Osteoblast (primary cell): ENCODE data around the gene C21orf58. TPM values are rescaled to one million over a fixed set of nuclear protein-coding genes. Genes with fewer than 3 reads are reported as not detected.
"Not testable (repeated sequence)": the region's sequence is repeated elsewhere in the genome, so short reads cannot be mapped to it uniquely, and the experiment has no call there.

ENCODE experiments used
- DNase-seq: peaks from one replicate; pipeline ENCODE4 v3.0.0; 2011; ENCODE audit warnings: low spot score, mixed read lengths; ENCODE audit not compliant: insufficient read length; ENCODE audit errors: missing footprints
- H2AFZ ChIP-seq: 2 replicates; pipeline ENCODE4 v1.6.0; 2011; ENCODE audit warnings: mild to moderate bottlenecking, low read length
- H3K27ac ChIP-seq: 2 replicates; pipeline ENCODE4 v1.5.1; 2011; ENCODE audit warnings: mild to moderate bottlenecking, low read depth, low read length, moderate library complexity
- H3K27me3 ChIP-seq: 2 replicates; pipeline ENCODE4 v1.6.0; 2012; ENCODE audit warnings: mild to moderate bottlenecking, control low read depth, inconsistent platforms, low read length, moderate library complexity; ENCODE audit not compliant: insufficient read depth
- H3K36me3 ChIP-seq: 2 replicates; pipeline ENCODE4 v1.5.1; 2011; ENCODE audit warnings: mild to moderate bottlenecking, low read length, control low read depth, moderate library complexity; ENCODE audit not compliant: insufficient read depth
- H3K4me1 ChIP-seq: 2 replicates; pipeline ENCODE4 v1.5.1; 2011; ENCODE audit warnings: mild to moderate bottlenecking, low read length, control low read depth, moderate library complexity; ENCODE audit not compliant: insufficient read depth
- H3K4me2 ChIP-seq: 2 replicates; pipeline ENCODE4 v1.6.0; 2011; ENCODE audit warnings: mild to moderate bottlenecking, low read length; ENCODE audit not compliant: insufficient read depth
- H3K4me3 ChIP-seq: fragments of 200-600 bp; sonication (generic); 3 replicates; pipeline ENCODE4 v1.5.1; 2012; ENCODE audit warnings: mild to moderate bottlenecking, low read length, inconsistent platforms; ENCODE audit not compliant: insufficient read depth
- H3K79me2 ChIP-seq: 2 replicates; pipeline ENCODE4 v1.6.0; 2012; ENCODE audit warnings: mild to moderate bottlenecking, low read length, control low read depth, inconsistent platforms; ENCODE audit not compliant: insufficient read depth
- H3K9me3 ChIP-seq: 2 replicates; pipeline ENCODE4 v1.5.1; 2011; ENCODE audit warnings: low read depth, low read length, control low read depth
- H4K20me1 ChIP-seq: 2 replicates; pipeline ENCODE4 v1.6.0; 2012; ENCODE audit warnings: mild to moderate bottlenecking, low read length, control low read depth; ENCODE audit not compliant: insufficient read depth
- CTCF ChIP-seq: IDR thresholded peaks from 2 replicates; pipeline ENCODE4 v1.5.1; 2011; ENCODE audit warnings: mild to moderate bottlenecking, low read depth, low read length, moderate library complexity; ENCODE audit errors: extremely low read depth
- total RNA-seq: library from RNA; depleted of rRNA; stranded (reverse); fragments of >200 nt; gene quantifications from 2 replicates; pipeline ENCODE4 v1.2.3, GENCODE V29; 2012

Gene C21orf58
- total RNA-seq = 2.2 and 3.2 TPM in 2 replicates

GRCh38 chr21:46323710-46324389 lies at the start of gene C21orf58, which contains the start of gene PCNT:
C21orf58 (minus strand) TSS chr21:46323870; CDS start chr21:46322738, 1,132 bp downstream.
PCNT (plus strand) TSS chr21:46324156; CDS start chr21:46324229, 73 bp downstream.
- H3K4me2 ChIP-seq = peak within 1 kb of the TSS; percentile 98
- H3K4me3 ChIP-seq = peak within 1 kb of the TSS; percentile 97
- peaks cover 65% of the 10 kb centered on the region for H3K79me2 ChIP-seq
- peak within 1 kb of the TSS; percentile 95 for H2AFZ ChIP-seq
- peaks cover 9% of the 10 kb centered on the region for H3K36me3 ChIP-seq
- DNase-seq = peak; percentile 100
- H4K20me1 ChIP-seq = peaks cover 3% of the 10 kb centered on the region
- H3K27ac ChIP-seq = peak within 1 kb of the TSS; percentile 92
- no peaks in the 10 kb centered on the region for H3K9me3 ChIP-seq
- H3K4me1 ChIP-seq = peaks cover 23% of the 10 kb centered on the region
- H3K27me3 ChIP-seq = no peaks in the 10 kb centered on the region
- TF ChIP-seq CTCF = no peak

GRCh38 chr21:46372947-46373346 lies 49.3 kb upstream of the C21orf58 start:
- not testable (repeated sequence) for DNase-seq, H3K27me3 ChIP-seq, H3K9me3 ChIP-seq, H3K4me3 ChIP-seq, H2AFZ ChIP-seq, H3K4me1 ChIP-seq, H3K4me2 ChIP-seq, H3K27ac ChIP-seq, H4K20me1 ChIP-seq, H3K36me3 ChIP-seq
- peaks cover 62% of the 10 kb centered on the region for H3K79me2 ChIP-seq

GRCh38 chr21:46372014-46372485 lies 48.4 kb upstream of the C21orf58 start:
- Histone ChIP-seq H3K79me2 (peaks cover 56% of the 10 kb centered on the region), H2AFZ (no peak overlapping the region)

GRCh38 chr21:46371204-46372013 lies 47.7 kb upstream of the C21orf58 start:
- no peak overlapping the region for H2AFZ ChIP-seq

More at GRCh38 chr21:46372014-46372485, 48.4 kb upstream of the C21orf58 start:
- H3K4me3 ChIP-seq = no peak overlapping the region
- no peaks in the 10 kb centered on the region for H3K9me3 ChIP-seq
- H3K27me3 ChIP-seq = no peaks in the 10 kb centered on the region
- H3K4me1 ChIP-seq = no peaks in the 10 kb centered on the region
- no peak for DNase-seq
- peaks cover 8% of the 10 kb centered on the region for H4K20me1 ChIP-seq
- H3K4me2 ChIP-seq = no peak overlapping the region
- H3K27ac ChIP-seq = no peak overlapping the region
- no peak for TF ChIP-seq CTCF
- H3K36me3 ChIP-seq = peaks cover 3% of the 10 kb centered on the region

More at GRCh38 chr21:46371204-46372013, 47.7 kb upstream of the C21orf58 start:
- DNase-seq = peak; percentile 77
- Histone ChIP-seq H3K9me3 (no peaks in the 10 kb centered on the region), H3K27ac (no peak overlapping the region), H3K4me1 (no peaks in the 10 kb centered on the region), H3K27me3 (no peaks in the 10 kb centered on the region), H3K4me3 (no peak overlapping the region), H3K79me2 (peaks cover 50% of the 10 kb centered on the region), H4K20me1 (peaks cover 8% of the 10 kb centered on the region), H3K4me2 (no peak overlapping the region), H3K36me3 (peaks cover 6% of the 10 kb centered on the region)
- TF ChIP-seq CTCF = no peak
